Central memory CD4-positive, alpha-beta T cell (primary cell): ENCODE measurements around the gene CTDP1.

ENCODE experiments used
- DNase-seq: peaks from one replicate; pipeline ENCODE4 v3.0.0; 2022

The CTDP1 gene

GRCh38 chr18:79644666-79645057 is 34.9 kb upstream of the CTDP1 start:
- DNase-seq: no peak

DNA sequence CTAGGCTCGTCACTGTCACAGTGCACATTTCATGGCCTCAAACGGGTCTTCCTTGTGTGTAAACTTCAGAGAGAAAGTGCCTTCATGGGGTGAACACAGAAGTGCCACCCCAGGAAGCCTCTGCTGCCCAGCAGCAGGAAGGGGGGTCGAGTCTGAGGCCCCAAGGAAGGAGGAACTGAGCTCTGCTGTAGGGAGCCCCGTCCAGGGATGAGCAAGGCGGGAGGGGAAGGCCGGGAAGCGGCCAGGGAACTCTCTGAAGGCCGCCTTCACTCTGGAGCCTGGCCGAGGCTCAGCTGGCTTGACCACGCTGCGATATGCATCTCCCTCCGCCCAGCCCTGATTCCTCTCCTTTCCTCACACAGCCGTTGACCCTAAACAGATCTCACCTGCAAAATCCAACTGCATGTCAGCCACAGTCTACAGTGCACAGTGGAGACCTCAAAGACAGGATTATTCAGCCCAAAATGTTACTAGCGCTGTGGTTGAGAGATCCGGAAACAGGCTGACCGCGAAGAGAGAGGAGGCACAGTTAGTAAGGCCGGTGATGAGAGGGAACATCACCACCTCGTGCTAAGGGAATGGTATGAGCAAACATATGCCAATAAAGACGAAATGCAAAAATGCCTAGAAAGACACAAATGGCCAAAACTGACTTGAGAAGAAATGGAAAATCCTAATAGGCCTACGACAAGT is 34.2 kb upstream of the CTDP1 start:
- no peak for DNase-seq

DNA sequence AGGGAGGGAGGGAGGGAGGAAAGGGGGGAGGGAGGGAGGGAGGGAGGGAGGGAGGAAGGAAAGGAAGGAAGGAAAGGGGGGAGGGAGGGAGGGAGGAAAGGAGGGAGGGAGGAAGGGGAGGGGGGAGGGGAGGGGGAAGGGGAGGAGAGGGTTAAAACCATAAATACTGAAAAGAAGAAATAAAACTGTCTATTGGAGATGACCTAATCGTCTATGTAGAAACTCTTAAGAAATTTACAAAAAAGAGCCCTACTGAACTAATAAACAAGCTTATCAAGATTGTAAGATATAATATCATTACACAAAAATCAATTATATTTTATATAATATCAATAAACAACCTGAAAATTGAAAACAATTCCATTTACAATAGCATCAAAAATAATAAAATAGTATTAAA is 32.3 kb upstream of the CTDP1 start:
- no peak for DNase-seq

DNA sequence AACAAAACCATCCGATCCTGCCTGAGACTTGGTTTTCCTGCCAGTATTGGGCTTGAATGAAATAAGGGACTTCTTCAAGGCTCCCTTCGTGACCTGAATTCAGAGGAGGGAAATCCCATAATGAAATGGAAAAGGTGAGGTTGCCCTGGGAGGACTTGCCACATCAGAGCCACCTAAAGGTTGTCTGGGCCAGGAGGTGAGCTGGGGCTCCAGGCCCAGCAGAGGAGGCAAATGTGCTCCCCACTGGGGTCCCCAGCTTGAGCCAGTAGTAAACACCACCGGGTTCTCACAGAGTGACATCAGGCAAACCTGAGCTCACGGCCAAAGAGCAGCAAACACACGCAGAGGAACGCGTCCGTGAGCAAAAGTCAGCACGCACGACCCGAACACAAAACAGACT is 28.6 kb upstream of the CTDP1 start:
- DNase-seq: no peak

- no peak for DNase-seq
Observed at GRCh38 chr18:79657342-79657996, 22.1 kb upstream of the CTDP1 start.

DNA sequence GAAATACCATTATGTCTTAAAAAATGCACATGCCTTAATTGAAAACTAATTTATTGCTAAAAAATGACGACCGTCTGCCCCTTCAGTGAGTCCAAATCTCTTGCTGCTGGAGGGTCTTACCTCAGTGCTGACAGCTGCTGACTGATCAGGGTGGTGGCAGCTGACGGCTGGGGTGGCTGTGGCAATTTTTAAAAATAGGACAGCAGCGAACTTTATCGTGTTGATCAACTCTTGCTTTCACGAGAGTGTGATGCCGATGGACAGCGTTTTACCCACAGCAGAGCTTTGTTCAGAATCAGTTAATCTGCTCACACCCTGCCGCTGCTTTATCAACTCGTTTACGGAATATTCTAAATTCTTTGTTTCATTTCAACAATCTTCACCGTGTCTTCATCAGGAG is 21.2 kb upstream of the CTDP1 start:
- no peak for DNase-seq

- DNase-seq: no peak
Observed at GRCh38 chr18:79659733-79660132, 19.9 kb upstream of the CTDP1 start.

DNA sequence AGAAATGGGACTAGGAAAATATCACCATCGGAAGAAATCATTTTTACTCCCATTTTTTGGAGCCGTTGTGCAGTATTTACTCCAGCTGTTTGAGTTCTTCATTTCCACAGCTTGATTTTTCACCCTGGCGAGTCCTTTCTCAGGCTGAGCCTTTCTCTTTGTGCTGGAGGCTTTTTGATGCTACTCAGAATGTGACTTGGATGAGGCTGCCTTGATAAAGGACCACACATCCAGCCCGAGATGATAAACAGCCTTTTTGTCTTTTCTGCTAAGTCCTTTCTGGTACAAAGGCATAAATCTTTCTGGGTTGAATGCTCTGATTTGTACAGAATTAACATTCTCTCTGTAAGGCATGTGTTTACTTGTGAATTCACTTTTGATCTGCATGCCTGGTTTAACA is 17.6 kb upstream of the CTDP1 start:
- no peak for DNase-seq

DNA sequence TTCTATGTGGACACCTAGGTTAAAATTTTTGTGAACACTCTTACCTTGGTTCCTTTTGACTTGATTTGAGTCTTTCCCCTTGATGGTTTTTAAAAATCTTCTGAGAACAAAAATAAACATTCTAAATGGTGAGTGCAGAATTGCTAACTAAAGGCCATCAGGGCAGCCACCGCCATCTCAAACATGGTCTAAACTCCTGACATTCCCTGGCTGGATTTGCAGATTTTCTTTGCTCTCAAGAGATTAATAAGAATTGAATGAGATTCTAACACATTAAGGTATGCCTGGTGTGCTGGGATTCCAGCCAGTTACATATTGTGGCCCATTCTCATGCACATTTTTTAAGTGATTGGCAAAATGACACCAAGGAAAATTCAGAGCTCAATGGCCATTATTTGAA is 17.2 kb upstream of the CTDP1 start:
- no peak for DNase-seq

DNA sequence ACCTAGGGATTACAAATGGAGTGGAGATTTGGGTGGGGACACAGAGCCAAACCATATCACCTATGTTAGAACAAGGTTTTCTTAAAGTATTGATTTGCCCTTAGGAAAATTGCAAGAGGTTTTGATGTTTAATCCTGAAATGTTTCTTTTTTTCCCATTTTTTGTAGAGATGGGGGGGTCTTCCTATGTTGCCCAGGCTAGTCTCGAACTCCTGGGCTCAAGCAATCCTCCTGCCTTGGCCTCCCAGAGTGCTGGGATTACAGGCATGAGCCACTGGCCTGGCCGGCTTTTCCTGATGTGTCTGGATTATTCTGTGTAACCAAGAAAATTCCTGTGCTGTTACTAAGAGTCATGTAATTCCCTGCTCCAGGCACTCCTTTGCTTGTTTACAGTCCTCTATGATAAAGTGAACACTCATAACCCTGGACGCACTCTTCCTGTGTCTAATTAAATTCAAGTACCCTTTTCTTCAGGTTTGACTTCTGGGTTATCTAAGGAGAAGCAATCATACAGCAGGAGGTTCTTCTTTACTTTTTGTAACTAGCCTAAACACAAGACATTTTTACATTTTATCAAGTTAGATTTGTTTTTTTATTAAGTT is 15.0 kb upstream of the CTDP1 start:
- no peak for DNase-seq

GRCh38 chr18:79668203-79668602 is 11.4 kb upstream of the CTDP1 start:
- no peak for DNase-seq

GRCh38 chr18:79672490-79673276 is 6.9 kb upstream of the CTDP1 start:
- DNase-seq: no peak

- no peak for DNase-seq
Observed at GRCh38 chr18:79677221-79677620, 2.4 kb upstream of the CTDP1 start.

GRCh38 chr18:79677840-79678239 is 1.8 kb upstream of the CTDP1 start:
- no peak for DNase-seq

DNA sequence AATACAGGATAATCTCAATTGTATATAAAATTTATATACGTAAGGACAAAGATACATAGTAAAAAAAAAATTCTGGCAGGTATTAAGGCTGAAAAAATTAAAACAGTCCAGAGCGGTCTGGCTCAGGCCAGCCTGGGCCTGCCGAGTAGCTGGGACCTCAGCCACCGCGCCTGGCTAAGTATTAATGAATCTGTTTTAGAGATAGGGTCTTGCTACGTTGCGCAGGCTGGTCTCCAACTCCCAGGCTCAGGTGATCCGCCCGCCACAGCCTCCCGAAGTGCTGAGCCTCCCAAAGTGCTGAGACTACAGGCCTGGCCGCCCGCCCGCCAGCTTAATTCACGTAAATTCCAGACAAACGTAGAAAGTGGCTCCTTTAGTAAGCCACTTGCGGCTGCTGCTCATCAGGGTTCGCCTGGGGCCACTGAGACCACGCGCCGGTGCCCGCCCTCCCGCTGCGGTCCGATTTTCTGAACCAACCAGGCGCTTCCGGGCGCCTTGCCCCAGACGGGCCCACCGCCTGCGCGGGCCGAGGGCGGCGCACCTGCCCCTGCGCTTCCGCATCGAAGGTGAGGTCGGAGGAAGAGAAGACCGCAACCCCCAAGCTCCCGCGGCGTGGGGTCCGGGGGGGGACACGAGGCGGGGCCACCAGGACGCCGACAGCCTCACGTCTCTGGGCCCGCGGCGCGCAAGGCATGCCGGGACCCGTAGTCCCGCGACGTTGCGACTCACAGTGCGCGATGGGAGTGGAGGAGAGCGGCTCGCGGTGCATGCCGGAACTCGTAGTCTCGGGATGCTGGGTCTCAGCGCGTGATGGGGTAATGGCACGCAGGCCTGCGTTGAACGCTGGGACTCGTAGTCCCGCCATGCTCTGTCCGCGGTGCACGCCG is 695 bp upstream of the CTDP1 start:
- peak; percentile 99 for DNase-seq

GRCh38 chr18:79680100-79680879 is 687 bp downstream of the CTDP1 start:
- DNase-seq: peak; percentile 47

DNA sequence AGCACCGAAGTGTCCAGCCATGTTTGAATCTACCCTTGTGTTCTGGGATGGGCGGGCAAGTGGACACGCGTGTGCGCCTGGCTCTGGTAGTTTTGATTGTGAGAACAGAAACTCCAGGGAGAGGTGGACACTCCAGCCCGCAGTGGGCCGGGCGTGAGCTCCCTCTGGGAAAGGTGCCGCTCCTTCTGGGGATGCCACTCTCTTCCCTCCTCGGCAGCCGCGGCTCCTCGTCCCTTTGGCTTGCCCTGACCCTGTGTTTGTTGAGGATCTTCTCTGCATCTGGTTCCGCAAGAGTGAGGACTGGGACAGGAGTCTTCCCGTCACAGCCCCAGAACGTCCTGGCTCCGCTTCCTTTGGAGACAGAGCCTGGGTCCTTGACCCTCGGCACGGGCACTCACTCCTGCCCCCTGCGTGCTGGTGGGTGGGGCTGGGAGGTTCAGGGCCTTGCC is 1.3 kb downstream of the CTDP1 start:
- no peak for DNase-seq

- DNase-seq: peak; percentile 82
Observed at GRCh38 chr18:79681484-79682387, 2.1 kb downstream of the CTDP1 start.

- no peak for DNase-seq
Observed at GRCh38 chr18:79682481-79682880, 2.9 kb downstream of the CTDP1 start.

DNA sequence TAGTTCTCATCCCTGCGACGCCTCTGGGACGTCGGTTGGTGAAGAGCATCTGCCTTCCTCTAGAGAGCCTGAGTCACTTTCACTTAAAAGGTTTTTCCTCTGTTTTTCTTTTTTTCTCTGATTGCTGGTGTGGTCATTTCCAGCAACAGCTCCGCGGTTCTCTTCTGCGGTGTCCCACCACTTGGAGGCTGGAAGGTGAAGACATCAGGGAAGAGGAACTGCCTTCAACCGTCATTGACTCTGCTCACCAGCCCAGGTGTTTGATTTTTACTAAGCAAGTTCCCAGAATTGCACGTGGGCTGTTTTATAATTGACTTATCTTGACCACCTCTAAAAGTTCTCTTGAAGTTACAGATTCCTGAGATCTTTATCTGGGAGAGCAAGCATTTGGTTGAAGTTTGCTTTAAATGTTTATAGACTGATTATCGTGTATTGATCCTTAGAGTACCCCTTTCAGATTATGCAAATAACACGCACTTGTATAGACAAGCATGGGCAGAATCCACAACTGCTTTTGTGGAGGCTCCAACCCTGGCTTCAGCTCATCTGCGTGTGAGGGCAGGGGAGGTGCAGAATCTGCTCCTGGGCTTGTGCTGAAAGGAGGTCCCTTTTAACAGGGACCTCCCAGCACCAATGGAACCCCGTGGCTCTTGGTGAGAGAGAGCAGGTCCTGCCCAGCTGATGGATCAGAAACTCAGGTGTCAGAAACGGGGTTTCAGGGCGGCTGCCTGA is 3.5 kb downstream of the CTDP1 start:
- peak; percentile 61 for DNase-seq
